ENCODE data around the gene LACC1. TPM values are rescaled to one million over a fixed set of nuclear protein-coding genes. Genes with fewer than 3 reads are reported as not detected.

The LACC1 gene
- total and polyA plus RNA-seq, 2 donors from 2014 or later = 3.1 to 12.2 TPM

GRCh38 chr13:43911871-43912270 is 32.2 kb downstream of the LACC1 start:
- no peak for TF ChIP-seq CTCF (IDR thresholded peaks at IDR 0.05; ENCODE audit: borderline replicate concordance, extremely low read depth, insufficient read depth)
- FAIRE-seq = no peak
- intact Hi-C loops (cut with DNase I) = no loop called here
- Histone ChIP-seq H3K36me3 (ENCODE audit: control insufficient read depth in 2 of 3, insufficient read depth in 3 of 3, low read length in 3 of 3) (no peaks in the 10 kb centered on the region), H3K4me1 (ENCODE audit: control insufficient read depth in 2 of 3, insufficient read depth in 2 of 3, low read depth in 1 of 3, low read length in 3 of 3) (no peaks in the 10 kb centered on the region), H3K9me3 (ENCODE audit: control insufficient read depth in 2 of 3, insufficient read depth in 1 of 3, low read length in 3 of 3) (no peaks in the 10 kb centered on the region), H3K9ac (ENCODE audit: low read length in 3 of 3) (no peak overlapping the region), H3K27ac (ENCODE audit: low read depth in 2 of 2, low read length in 2 of 2) (no peak overlapping the region), H3K27me3 (ENCODE audit: control insufficient read depth, insufficient read depth, low read length) (no peaks in the 10 kb centered on the region), H3K4me3 (ENCODE audit: low read length in 3 of 3) (no peak overlapping the region)
- DNase-seq = no peak

- no peaks in the 10 kb centered on the region for H3K4me1 ChIP-seq (ENCODE audit: control insufficient read depth in 2 of 3, insufficient read depth in 2 of 3, low read depth in 1 of 3, low read length in 3 of 3)
- intact Hi-C loops (cut with DNase I) = no loop called here
- H3K4me3 ChIP-seq (ENCODE audit: low read length in 3 of 3) = no peak overlapping the region
- no peak overlapping the region for H3K9ac ChIP-seq (ENCODE audit: low read length in 3 of 3)
- H3K27me3 ChIP-seq (ENCODE audit: control insufficient read depth, insufficient read depth, low read length) = no peaks in the 10 kb centered on the region
- DNase-seq = no peak
- no peaks in the 10 kb centered on the region for H3K36me3 ChIP-seq (ENCODE audit: control insufficient read depth in 2 of 3, insufficient read depth in 3 of 3, low read length in 3 of 3)
- TF ChIP-seq CTCF (IDR thresholded peaks at IDR 0.05; ENCODE audit: borderline replicate concordance, extremely low read depth, insufficient read depth) = no peak
- no peak overlapping the region for H3K27ac ChIP-seq (ENCODE audit: low read depth in 2 of 2, low read length in 2 of 2)
- FAIRE-seq = no peak
- H3K9me3 ChIP-seq (ENCODE audit: control insufficient read depth in 2 of 3, insufficient read depth in 1 of 3, low read length in 3 of 3) = no peaks in the 10 kb centered on the region
Observed at GRCh38 chr13:43915451-43915850, 35.7 kb downstream of the LACC1 start.

- Histone ChIP-seq H3K27me3 (ENCODE audit: control insufficient read depth, insufficient read depth, low read length) (no peaks in the 10 kb centered on the region), H3K4me1 (ENCODE audit: control insufficient read depth in 2 of 3, insufficient read depth in 2 of 3, low read depth in 1 of 3, low read length in 3 of 3) (no peaks in the 10 kb centered on the region), H3K4me3 (ENCODE audit: low read length in 3 of 3) (no peak overlapping the region), H3K9me3 (ENCODE audit: control insufficient read depth in 2 of 3, insufficient read depth in 1 of 3, low read length in 3 of 3) (no peaks in the 10 kb centered on the region), H3K9ac (ENCODE audit: low read length in 3 of 3) (no peak overlapping the region), H3K36me3 (ENCODE audit: control insufficient read depth in 2 of 3, insufficient read depth in 3 of 3, low read length in 3 of 3) (no peaks in the 10 kb centered on the region), H3K27ac (ENCODE audit: low read depth in 2 of 2, low read length in 2 of 2) (no peak overlapping the region)
- intact Hi-C loops (cut with DNase I) = no loop called here
- TF ChIP-seq CTCF (IDR thresholded peaks at IDR 0.05; ENCODE audit: borderline replicate concordance, extremely low read depth, insufficient read depth) = no peak
- FAIRE-seq (no peak), DNase-seq (no peak)
Observed at GRCh38 chr13:43916828-43917227, 37.1 kb downstream of the LACC1 start.

GRCh38 chr13:43918636-43919035 is 38.9 kb downstream of the LACC1 start:
- Histone ChIP-seq H3K4me3 (ENCODE audit: low read length in 3 of 3) (no peak overlapping the region), H3K4me1 (ENCODE audit: control insufficient read depth in 2 of 3, insufficient read depth in 2 of 3, low read depth in 1 of 3, low read length in 3 of 3) (no peaks in the 10 kb centered on the region), H3K27me3 (ENCODE audit: control insufficient read depth, insufficient read depth, low read length) (no peaks in the 10 kb centered on the region), H3K9ac (ENCODE audit: low read length in 3 of 3) (no peak overlapping the region), H3K36me3 (ENCODE audit: control insufficient read depth in 2 of 3, insufficient read depth in 3 of 3, low read length in 3 of 3) (no peaks in the 10 kb centered on the region), H3K27ac (ENCODE audit: low read depth in 2 of 2, low read length in 2 of 2) (no peak overlapping the region), H3K9me3 (ENCODE audit: control insufficient read depth in 2 of 3, insufficient read depth in 1 of 3, low read length in 3 of 3) (no peaks in the 10 kb centered on the region)
- intact Hi-C loops (cut with DNase I) = no loop called here
- DNase-seq = no peak
- TF ChIP-seq CTCF (IDR thresholded peaks at IDR 0.05; ENCODE audit: borderline replicate concordance, extremely low read depth, insufficient read depth) = no peak
- no peak for FAIRE-seq
